PC-3 (cell line): ENCODE results near the gene PCCA. TPM values are rescaled to one million over a fixed set of nuclear protein-coding genes. Genes with fewer than 3 reads are reported as not detected.

Source experiments
- ATAC-seq: fragments of 200-7000 bp; cut with Tn5 transposase; 2 replicates; pipeline ENCODE4 v1.9.1; 2020; ENCODE audit warnings: mild to moderate bottlenecking, moderate library complexity
- BruUV-seq: library from RNA; stranded (reverse); fragments of 400-500 nt; replicated peaks from 2 replicates; lab custom pipeline; 2021; lab: Mats Ljungman, UMichigan
- CTCF ChIA-PET: fragments of 300-600 bp; sonication (Branson Sonifier 250); formaldehyde crosslinking; loops from one replicate; lab custom pipeline; 2022; ENCODE audit warnings: antibody characterized with exemption; lab: Charles Lee
- POLR2A ChIA-PET: fragments of 300-600 bp; sonication (Branson Sonifier 250); formaldehyde crosslinking; loops from one replicate; lab custom pipeline; 2022; ENCODE audit warnings: antibody characterized with exemption; ENCODE audit not compliant: unreplicated experiment; lab: Charles Lee
- DNase-seq: peaks from one replicate; pipeline ENCODE4 v3.0.0-alpha.2; 2015
- H2AFZ ChIP-seq: fragments of 300-600 bp; sonication (generic); 2 replicates; pipeline ENCODE4 v1.6.0; 2016; ENCODE audit warnings: antibody characterized with exemption, low read length
- H3F3A ChIP-seq: fragments of 300-600 bp; sonication (generic); one replicate; pipeline ENCODE4 v1.6.0; 2017; ENCODE audit warnings: antibody characterized with exemption, low read length, control low read depth, mild to moderate bottlenecking; ENCODE audit not compliant: unreplicated experiment
- H3K27ac ChIP-seq: fragments of 300-600 bp; sonication (generic); 2 replicates; pipeline ENCODE4 v1.5.1; 2016; ENCODE audit warnings: mild to moderate bottlenecking, low read length
- H3K27me3 ChIP-seq: fragments of 300-600 bp; sonication (generic); 2 replicates; pipeline ENCODE4 v1.6.1; 2016; ENCODE audit warnings: low read length, mixed read lengths
- H3K36me3 ChIP-seq: fragments of 300-600 bp; sonication (generic); 2 replicates; pipeline ENCODE4 v1.6.1; 2016; ENCODE audit warnings: low read depth, mixed run types, low read length, mixed read lengths
- H3K4me1 ChIP-seq: fragments of 300-600 bp; sonication (generic); 2 replicates; pipeline ENCODE4 v1.5.1; 2016; ENCODE audit warnings: low read length; ENCODE audit not compliant: insufficient read depth
- H3K4me2 ChIP-seq: fragments of 300-600 bp; sonication (generic); 2 replicates; pipeline ENCODE4 v1.6.0; 2016; ENCODE audit warnings: low read length
- H3K4me3 ChIP-seq: fragments of 300-600 bp; sonication (generic); 2 replicates; pipeline ENCODE4 v1.5.1; 2016; ENCODE audit warnings: mild to moderate bottlenecking, low read length, mixed read lengths
- H3K79me2 ChIP-seq: fragments of 300-600 bp; sonication (generic); 2 replicates; pipeline ENCODE4 v1.6.1; 2017; ENCODE audit warnings: low read length, mixed read lengths
- H3K9ac ChIP-seq: fragments of 300-600 bp; sonication (generic); 2 replicates; pipeline ENCODE4 v1.6.0; 2016; ENCODE audit warnings: mild to moderate bottlenecking, low read length
- H3K9me2 ChIP-seq: fragments of 300-600 bp; sonication (generic); replicated peaks from 2 replicates; pipeline ENCODE4 v1.6.1; 2016; ENCODE audit warnings: mixed run types, low read length, mixed read lengths
- H3K9me3 ChIP-seq: fragments of 300-600 bp; sonication (generic); 2 replicates; pipeline ENCODE4 v1.6.1; 2016; ENCODE audit warnings: low read length, mixed read lengths
- H4K20me1 ChIP-seq: fragments of 300-600 bp; sonication (generic); 2 replicates; pipeline ENCODE4 v1.6.1; 2016; ENCODE audit warnings: low read length, mixed read lengths
- CTCF ChIP-seq: fragments of 300-600 bp; sonication (generic); conservative IDR thresholded peaks from 2 replicates; pipeline ENCODE4 v1.5.1; 2017; ENCODE audit warnings: antibody characterized with exemption, low read depth, mild to moderate bottlenecking, low read length
- EZH2 ChIP-seq: fragments of 300-600 bp; sonication (generic); IDR thresholded peaks from one replicate; pipeline ENCODE4 v1.6.1; 2017; ENCODE audit warnings: antibody characterized with exemption, mild to moderate bottlenecking, low read length; ENCODE audit not compliant: unreplicated experiment
- EZH2phosphoT487 ChIP-seq: fragments of 300-600 bp; sonication (generic); IDR thresholded peaks from 2 replicates; pipeline ENCODE4 v1.6.1; 2018; ENCODE audit warnings: mild to moderate bottlenecking, antibody characterized with exemption, low read length, borderline replicate concordance
- intact Hi-C: fragments of 100-400 bp; cut with micrococcal nuclease; formaldehyde crosslinking; loops from 2 replicates; pipeline ENCODE4 v1.9.0; 2023
- total RNA-seq: library from RNA; depleted of rRNA; stranded (reverse); fragments of >200 nt; gene quantifications from 2 replicates; pipeline ENCODE4 v1.2.3, GENCODE V29; 2014

PCCA gene
- total RNA-seq, 1 experiment from 2014 or later: 10.5 TPM

- no TSS peak for BruUV-seq
- ChIA-PET CTCF (no interaction called here), POLR2A (no interaction called here)
- Histone ChIP-seq H3K9me2 (no peaks in the 10 kb centered on the region), H2AFZ (no peak overlapping the region), H3K4me2 (no peak overlapping the region), H3K36me3 (no peaks in the 10 kb centered on the region), H3K27ac (no peak overlapping the region), H4K20me1 (no peaks in the 10 kb centered on the region), H3K4me3 (no peak overlapping the region), H3K79me2 (no peaks in the 10 kb centered on the region), H3K9ac (no peak overlapping the region), H3K27me3 (no peaks in the 10 kb centered on the region), H3F3A (no peaks in the 10 kb centered on the region), H3K9me3 (no peaks in the 10 kb centered on the region), H3K4me1 (no peaks in the 10 kb centered on the region)
- intact Hi-C loops: no loop called here
- TF ChIP-seq EZH2 (no peak), CTCF (no peak), EZH2phosphoT487 (no peak)
- DNase-seq: no peak
- no peak for ATAC-seq
These were observed 436.8 kb downstream of the PCCA start for GRCh38 chr13:100525453-100526317.

- Histone ChIP-seq H3K4me3 (no peak overlapping the region), H3K9ac (no peak overlapping the region), H3K36me3 (no peaks in the 10 kb centered on the region), H3K79me2 (no peaks in the 10 kb centered on the region), H3K4me2 (no peak overlapping the region), H2AFZ (no peak overlapping the region), H3K27ac (no peak overlapping the region), H3K9me3 (no peaks in the 10 kb centered on the region), H3K27me3 (no peaks in the 10 kb centered on the region), H4K20me1 (no peaks in the 10 kb centered on the region), H3K9me2 (no peaks in the 10 kb centered on the region), H3K4me1 (no peaks in the 10 kb centered on the region), H3F3A (no peaks in the 10 kb centered on the region)
- ATAC-seq (no peak), DNase-seq (no peak)
- ChIA-PET CTCF (no interaction called here), POLR2A (no interaction called here)
- TF ChIP-seq EZH2phosphoT487 (no peak), CTCF (no peak), EZH2 (no peak)
- no TSS peak for BruUV-seq
- intact Hi-C loops: no loop called here
These were observed 437.6 kb downstream of the PCCA start for GRCh38 chr13:100526318-100527000.
